Measurements from ENCODE around the gene ZFYVE28.

The ZFYVE28 gene

DNA sequence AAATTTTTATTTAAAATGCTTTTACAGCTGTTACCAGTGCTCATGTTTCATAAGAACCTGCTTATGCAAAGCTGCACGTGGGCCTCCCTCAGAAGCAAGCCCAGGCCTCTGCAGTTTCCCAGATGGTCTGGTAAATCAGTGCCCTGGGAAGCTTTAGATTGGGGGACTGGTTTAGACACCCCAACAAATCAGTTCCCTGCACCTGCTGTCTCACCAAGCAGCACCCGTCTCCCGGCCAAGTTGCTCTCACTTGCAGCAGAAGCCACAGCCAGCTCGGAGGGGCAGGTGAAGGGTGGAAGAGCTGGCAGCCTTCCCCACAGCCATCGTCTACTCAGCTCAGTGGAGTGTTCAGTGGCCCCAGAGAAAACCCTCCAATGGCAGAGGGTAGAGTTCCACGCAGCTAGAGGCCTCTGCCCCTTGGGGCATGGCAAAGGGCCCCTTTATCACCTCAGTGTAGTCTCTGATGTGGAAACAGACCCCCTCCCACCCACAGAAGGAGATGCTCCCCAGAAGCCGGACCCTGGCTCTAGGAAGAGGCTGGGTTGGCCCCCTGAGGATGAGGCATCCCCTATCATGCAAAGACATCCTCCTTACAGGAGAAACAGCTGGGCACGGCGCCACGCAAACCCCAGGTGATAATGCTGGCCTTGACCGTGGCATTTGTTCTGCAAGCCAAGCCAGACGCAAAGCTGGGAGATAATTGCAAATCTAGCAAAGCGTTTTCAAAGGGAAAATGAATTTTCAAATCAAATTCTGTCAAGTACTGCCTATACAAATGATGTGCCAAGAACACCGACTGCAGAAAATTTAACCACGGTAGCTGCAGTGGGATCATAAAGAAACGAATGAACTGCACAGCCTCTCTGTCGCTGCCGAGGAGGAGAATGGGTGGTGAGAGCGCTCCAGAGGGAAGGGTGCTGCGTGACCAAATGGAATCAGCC is 51.9 kb downstream of the ZFYVE28 start:
- no peak for DNase-seq (ENCODE audit: low spot score)

DNA sequence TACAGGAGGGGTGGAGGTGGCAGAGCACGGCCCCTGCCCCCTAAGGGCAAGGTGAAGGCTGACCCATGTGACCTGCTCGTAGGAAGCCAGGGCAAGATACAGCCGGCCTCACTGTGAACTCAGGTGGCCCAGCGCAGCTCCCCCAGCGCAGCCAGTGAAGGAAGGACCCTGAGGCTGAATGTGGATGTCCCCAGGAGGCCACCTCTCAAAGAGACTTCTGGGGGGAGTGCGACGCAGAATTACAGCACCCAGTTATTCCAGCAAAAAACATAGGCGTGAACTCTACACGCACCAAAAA is 52.6 kb downstream of the ZFYVE28 start:
- no peak for DNase-seq (ENCODE audit: low spot score)

- DNase-seq (ENCODE audit: low spot score) = no peak
These were observed 53.2 kb downstream of the ZFYVE28 start for GRCh38 chr4:2365054-2365912.

DNA sequence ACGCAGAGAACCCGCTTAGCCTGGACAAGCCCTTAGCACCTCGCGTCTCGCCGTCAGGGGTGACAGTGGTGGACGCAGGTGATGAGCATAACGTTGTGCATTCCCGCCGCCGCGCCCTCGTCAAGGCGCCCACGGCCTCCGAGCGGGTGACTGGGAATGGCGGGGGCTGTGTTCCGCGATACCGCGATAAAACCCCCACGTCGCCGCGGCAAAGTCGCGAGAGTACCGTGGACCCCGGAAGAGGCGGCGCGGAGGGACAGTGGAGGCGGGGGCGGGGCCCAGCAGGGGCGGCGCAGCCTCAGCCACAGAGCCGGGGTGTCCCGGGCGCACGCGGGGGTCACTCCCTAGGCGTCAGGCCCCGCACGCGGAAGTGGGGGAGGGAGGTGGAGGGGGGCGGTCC is 53.8 kb downstream of the ZFYVE28 start:
- no peak for DNase-seq (ENCODE audit: low spot score)

DNA sequence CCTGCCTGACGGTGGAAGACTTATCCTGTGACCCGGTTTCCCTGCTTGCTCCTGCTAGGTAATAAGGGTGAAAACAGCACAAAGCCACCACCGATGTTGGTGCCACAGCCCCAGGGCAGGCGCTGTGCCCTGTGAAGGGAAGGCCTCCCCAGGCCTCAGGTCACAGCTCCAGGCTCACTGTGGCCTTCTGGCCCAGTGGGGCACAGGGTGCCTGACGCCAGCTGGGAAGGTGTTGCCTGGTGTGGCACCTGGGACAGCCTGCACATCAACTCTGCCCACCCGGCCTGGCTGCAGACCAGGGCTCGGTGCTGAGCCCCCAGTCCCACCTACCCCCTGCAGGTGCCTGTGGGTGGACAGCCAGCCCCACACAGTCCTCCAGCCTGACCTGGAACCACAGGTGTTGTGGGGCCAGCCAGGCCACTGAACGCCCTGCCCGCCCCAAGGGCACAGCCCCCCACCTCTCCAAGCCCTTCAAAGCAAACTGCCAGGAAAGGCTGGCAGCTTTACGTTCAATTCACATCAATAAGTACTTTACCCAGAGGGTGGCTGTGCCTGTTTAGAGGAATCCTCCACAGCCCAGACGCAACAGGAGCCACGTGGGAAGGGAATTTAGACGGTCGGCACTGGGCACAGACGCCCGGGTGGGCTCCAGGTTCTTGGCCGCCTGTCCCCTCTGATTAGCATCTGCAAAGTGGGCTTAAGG is 54.3 kb downstream of the ZFYVE28 start:
- no peak for DNase-seq (ENCODE audit: low spot score)

DNA sequence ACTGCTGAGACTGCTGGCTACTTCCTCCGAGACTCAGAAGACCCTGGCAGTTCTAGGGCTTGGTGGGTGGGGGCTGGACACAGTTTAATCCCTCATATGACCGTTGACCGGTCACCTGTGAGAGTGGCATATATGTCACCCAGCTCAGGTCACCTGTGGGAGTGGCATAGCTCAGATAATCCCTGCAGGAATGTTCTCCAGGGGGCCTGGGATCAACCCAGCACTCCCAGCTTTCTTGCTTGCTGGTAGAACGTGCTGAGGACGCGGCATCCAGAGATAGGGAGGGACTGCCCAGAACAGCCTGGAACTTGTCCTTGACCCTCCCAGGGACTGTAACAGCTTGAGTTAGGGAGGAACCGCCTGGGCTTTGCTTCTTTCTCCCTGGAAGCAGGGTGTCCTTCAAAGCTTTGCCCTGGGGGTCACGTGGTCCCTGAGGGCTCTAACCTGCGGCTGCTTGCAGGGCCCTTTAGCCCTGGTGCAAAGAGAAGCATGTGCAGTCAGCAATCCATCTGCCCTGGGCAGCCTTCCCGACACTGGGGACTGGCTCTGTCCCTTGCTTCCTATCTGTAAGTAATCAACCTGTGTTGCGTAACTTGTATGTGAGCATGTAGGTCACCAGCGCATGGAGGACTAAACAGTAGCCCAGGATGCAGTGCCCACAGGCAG is 55.3 kb downstream of the ZFYVE28 start:
- DNase-seq (ENCODE audit: low spot score) = no peak

DNA sequence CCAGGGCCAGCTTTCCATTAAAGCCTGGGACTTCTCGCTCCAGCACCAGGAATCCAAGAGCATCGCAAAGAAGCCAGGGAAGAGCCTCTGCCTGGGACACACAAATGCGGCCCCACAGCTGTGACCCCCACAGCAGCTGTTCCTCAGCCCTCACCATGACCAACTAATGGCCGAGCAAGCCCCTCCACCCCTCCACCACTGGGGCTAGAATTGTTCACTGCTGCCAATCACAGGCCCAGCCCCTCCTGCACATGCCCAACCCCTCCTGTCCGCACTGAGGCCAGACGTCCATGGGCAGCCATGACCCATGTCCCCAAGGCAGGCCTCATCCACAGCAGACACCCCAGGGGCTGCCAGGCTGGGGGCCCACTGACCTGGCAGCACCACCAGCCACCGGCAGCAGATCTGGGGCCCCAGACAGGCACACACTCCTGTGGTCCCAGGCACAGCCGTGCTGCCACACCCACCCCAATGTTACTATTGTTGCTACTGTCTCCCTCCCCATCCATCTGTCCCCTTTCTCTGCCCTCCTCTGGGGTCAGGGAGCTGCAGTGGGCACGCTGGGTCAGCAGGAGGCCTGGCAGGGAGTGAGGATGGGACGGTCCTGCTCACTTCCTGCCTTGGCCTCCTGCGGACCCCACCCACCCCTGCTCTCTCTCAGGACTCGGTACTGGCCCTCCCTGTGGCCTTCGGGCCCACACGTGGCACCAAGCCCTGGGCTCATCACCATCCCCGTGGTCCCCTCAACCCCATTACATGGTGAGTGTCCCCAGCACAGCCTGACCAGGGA is 56.0 kb downstream of the ZFYVE28 start:
- no peak for DNase-seq (ENCODE audit: low spot score)

- DNase-seq (ENCODE audit: low spot score) = no peak
These were observed 56.8 kb downstream of the ZFYVE28 start for GRCh38 chr4:2361366-2362265.

- no peak for DNase-seq (ENCODE audit: low spot score)
These were observed 58.1 kb downstream of the ZFYVE28 start for GRCh38 chr4:2360396-2360730.

GRCh38 chr4:2359591-2360395 is 58.7 kb downstream of the ZFYVE28 start:
- DNase-seq (ENCODE audit: low spot score) = no peak

DNA sequence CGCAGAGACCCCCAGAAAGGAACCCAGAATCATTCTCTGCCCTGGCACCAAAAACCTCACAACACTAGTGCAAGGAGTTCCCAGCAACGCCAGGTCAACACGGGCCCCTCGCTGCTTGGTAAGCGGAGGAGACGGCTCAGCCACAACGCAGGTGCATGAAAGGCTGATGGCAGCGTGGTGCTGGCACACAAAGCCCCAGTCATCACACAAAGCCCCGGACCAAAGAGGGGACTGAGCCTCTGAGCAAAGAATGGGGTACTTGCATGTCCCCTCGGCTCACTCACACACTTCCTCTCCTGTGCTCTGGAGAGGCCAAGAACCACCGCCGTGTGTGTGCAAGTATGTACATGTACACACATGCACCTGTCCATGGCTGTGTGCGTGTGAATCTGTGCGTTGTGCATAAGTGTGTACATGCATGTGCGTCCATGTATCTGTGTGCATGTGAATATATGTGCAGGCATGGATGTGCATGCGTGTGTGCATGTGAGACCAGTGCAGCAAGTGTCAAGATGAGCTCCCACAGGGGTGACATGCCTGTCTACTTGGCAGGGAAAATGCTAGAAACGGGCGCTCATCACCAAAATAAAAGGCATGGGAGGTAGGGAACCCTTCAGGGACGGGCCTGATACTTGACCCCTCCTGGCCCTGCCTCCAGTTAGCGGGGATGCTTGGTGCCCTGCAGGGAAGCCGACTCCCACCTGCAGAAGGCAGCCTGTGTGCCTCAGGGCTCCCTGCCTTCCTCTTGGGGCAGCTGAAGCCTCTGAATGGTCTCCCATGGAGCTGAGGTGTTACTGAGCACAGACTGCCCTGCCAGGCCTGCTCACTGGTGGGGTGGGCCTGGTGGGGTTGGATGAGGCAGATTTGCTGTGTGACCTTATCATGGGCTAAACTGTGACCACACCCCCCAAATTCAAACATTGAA is 60.4 kb downstream of the ZFYVE28 start:
- no peak for DNase-seq (ENCODE audit: low spot score)

DNA sequence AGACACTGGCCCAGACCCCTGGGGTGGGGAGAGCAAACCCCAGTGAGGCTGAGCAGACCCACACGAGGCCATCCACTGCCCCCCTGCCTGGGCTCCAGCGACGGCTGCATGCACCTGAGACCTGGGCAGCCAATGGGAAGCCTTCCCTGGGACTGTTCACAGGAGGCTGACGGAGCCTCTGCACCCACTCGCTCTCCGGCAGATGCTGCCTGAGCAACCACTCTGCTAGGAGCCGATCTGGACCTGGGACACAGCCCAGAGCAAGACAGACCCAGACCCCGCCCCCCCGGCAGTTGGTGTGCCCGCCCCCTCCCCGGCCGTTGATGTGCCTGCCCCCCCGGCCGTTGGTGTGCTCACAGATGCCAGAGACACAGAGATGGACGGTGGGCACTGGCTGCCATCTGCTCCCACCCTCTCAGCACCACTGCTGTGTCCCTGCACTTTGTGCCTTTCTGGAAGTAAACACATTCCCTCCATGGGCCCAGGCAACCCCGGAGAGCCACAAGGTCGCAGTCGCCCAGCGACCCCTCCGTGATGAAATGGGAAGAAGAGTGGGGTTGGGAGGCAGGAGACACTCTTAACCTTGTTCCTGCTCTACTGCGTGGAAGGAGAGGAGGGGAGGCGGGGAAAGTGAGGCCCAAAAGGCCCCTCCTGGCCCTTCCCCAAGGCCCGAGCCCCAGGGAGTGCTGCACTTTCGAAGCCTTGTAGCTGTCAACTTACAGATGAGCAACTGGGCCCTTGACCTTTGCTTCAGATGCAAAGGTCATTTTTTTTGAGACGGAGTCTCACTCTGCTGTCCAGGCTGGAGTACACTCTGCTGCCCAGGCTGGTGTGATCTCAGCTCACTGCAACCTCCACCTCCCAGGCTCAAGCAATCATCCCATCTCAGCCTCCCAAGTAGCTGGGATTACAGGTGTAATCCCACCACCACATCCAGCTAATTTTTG is 62.0 kb downstream of the ZFYVE28 start:
- DNase-seq (ENCODE audit: low spot score) = no peak

DNA sequence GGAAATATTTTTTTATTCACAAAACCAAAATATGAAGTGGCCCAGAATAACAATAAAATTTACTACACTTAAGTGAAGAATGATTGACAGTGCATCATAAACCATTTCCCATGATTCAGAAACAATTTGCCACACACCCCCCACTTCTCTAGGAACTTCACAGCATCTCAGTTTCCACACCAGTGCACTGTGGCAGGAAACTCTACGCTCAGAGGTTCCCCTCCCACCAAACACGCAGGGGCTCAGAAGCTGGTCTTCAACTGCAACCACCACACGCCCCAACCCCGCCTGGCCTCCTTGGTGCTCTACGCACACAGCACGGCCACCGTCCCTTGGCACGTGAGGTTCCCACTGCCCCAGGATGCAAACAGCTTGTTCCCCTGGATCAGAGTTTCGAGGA is 63.7 kb downstream of the ZFYVE28 start:
- no peak for DNase-seq (ENCODE audit: low spot score)

DNA sequence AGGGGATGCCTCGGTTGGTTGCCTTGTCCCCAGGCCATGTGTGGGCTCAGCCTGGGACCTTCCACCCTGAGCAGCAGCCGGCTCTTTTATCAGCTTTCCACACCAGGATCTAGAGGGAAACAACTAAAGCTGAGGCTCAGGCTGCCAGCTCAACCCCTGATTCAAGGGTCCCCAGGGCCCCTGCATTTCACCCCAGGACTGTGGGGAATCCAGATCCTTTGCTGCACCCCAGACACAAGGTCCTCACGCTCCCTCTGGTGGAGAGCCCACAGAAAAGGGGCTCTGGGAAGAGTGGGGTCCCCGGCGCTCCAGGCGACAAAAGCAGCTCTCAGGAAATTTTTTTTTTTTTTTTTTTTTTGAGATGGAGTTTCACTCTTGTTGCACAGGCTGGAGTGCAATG is 64.3 kb downstream of the ZFYVE28 start:
- DNase-seq (ENCODE audit: low spot score) = peak; percentile 74

DNA sequence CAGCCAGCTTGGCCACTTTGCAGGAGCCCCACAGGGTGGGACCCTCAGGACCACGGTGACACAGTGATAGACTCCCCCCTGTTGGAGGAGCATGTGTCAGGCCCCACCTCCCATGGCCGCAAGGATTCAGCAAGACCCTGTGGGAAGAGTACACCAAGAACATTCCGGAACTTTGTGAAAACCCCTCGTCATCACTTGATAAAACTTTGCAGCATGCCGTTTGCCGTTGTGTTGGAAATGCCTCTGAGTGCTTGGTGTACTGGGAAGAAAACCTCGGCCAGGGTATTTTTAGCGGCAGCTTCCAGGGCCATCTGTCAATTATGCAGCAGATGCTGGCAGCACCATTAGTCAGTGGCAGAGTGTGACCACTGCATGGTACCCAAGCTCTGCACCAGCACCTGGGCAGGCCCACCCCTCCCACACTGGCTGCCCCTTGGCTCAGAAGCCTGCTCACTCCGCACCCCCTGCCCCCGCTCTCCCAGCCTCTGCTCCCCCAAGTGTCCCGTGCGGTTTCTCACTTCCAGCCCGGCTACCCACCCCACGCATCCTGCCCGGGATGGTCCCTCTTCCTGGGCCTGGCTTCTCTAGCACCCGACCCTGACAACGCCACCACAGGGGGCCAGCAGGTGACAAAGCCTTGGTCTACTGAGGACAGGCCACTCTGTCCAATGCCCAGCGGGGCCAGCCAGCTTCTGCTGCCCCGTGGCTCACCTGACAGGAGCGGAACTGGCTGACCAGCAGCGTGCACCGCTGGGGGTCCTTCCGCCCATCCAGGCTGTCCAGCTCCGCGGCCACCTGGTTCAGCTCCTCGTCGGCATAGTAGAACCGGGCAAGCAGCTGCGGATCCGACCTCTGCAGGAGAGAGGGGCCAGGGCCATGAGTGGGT is 65.0 kb downstream of the ZFYVE28 start:
- DNase-seq (ENCODE audit: low spot score) = no peak

DNA sequence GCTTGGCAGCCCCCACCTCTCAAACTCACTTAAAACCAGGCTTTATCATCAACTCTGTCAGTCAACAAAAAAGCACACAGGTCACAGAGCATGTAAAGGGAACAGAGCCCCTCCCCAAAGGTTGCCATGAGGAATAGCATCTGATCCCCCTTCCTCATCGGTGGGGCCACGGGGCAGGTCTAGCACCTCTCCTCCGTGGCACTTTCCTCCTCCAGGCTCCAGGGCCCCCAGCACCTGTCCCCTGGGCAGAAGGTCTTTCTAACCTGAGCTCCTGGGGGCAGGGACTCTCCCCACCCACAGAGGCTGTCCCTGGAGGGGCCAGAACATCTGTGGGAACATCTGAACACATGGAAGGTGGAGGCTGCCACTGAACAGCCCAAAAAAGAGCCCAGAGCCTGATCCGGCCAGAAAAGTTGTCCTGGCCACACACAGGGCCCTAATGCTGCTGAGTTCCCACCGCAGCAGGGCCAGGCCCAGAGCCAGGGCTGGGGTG is 65.7 kb downstream of the ZFYVE28 start:
- no peak for DNase-seq (ENCODE audit: low spot score)
